ENCODE measurements around the gene NET1.
"Not testable (repeated sequence)": the region's sequence is repeated elsewhere in the genome, so short reads cannot be mapped to it uniquely, and the experiment has no call there.

Gene NET1

GRCh38 chr10:5376450-5376849, 35.9 kb upstream of the NET1 start:
- Histone ChIP-seq H3K36me3 (ENCODE audit: control insufficient read depth, insufficient read depth, low read length) (no peaks in the 10 kb centered on the region), H3K4me1 (ENCODE audit: control insufficient read depth, insufficient read depth, low read length) (peaks cover 2% of the 10 kb centered on the region; the same call in 1 of the 2 replicates), H3K27me3 (ENCODE audit: control insufficient read depth, insufficient read depth, low read length) (no peaks in the 10 kb centered on the region), H3K4me3 (ENCODE audit: low read length) (no peak overlapping the region), H3K9me3 (ENCODE audit: control insufficient read depth, insufficient read depth, low read length) (no peaks in the 10 kb centered on the region), H3K27ac (ENCODE audit: low read length) (no peak overlapping the region)
- no CpG with 5 or more reads among the region's 4 CpGs for WGBS (ENCODE audit: insufficient coverage, insufficient read length)
- DNase-seq (ENCODE audit: low read depth, low spot score), result no peak

- not testable (repeated sequence) for DNase-seq (ENCODE audit: low read depth, low spot score); H3K4me1 ChIP-seq (ENCODE audit: control insufficient read depth, insufficient read depth, low read length); H3K27ac ChIP-seq (ENCODE audit: low read length); H3K4me3 ChIP-seq (ENCODE audit: low read length); H3K9me3 ChIP-seq (ENCODE audit: control insufficient read depth, insufficient read depth, low read length); H3K27me3 ChIP-seq (ENCODE audit: control insufficient read depth, insufficient read depth, low read length); H3K36me3 ChIP-seq (ENCODE audit: control insufficient read depth, insufficient read depth, low read length)
- no CpG with 5 or more reads among the region's 5 CpGs for WGBS (ENCODE audit: insufficient coverage, insufficient read length)
These were observed 33.2 kb upstream of the NET1 start for GRCh38 chr10:5379202-5379601.

GRCh38 chr10:5380395-5380794, 32.0 kb upstream of the NET1 start:
- no CpG with 5 or more reads among the region's 12 CpGs for WGBS (ENCODE audit: insufficient coverage, insufficient read length)
- H3K4me1 ChIP-seq (ENCODE audit: control insufficient read depth, insufficient read depth, low read length); H3K4me3 ChIP-seq (ENCODE audit: low read length); H3K27ac ChIP-seq (ENCODE audit: low read length); DNase-seq (ENCODE audit: low read depth, low spot score); H3K9me3 ChIP-seq (ENCODE audit: control insufficient read depth, insufficient read depth, low read length); H3K27me3 ChIP-seq (ENCODE audit: control insufficient read depth, insufficient read depth, low read length); H3K36me3 ChIP-seq (ENCODE audit: control insufficient read depth, insufficient read depth, low read length): not testable (repeated sequence)

GRCh38 chr10:5381187-5381586, 31.2 kb upstream of the NET1 start:
- 100% methylated on average over 1 of the region's 2 CpGs for WGBS (ENCODE audit: insufficient coverage, insufficient read length)
- Histone ChIP-seq H3K9me3 (ENCODE audit: control insufficient read depth, insufficient read depth, low read length) (no peaks in the 10 kb centered on the region), H3K4me1 (ENCODE audit: control insufficient read depth, insufficient read depth, low read length) (no peaks in the 10 kb centered on the region), H3K27me3 (ENCODE audit: control insufficient read depth, insufficient read depth, low read length) (no peaks in the 10 kb centered on the region), H3K27ac (ENCODE audit: low read length) (no peak overlapping the region), H3K4me3 (ENCODE audit: low read length) (no peak overlapping the region), H3K36me3 (ENCODE audit: control insufficient read depth, insufficient read depth, low read length) (no peaks in the 10 kb centered on the region)
- DNase-seq (ENCODE audit: low read depth, low spot score), result no peak

- no peak overlapping the region for H3K4me3 ChIP-seq (ENCODE audit: low read length)
- no peaks in the 10 kb centered on the region for H3K27me3 ChIP-seq (ENCODE audit: control insufficient read depth, insufficient read depth, low read length)
- H3K9me3 ChIP-seq (ENCODE audit: control insufficient read depth, insufficient read depth, low read length), result no peaks in the 10 kb centered on the region
- H3K36me3 ChIP-seq (ENCODE audit: control insufficient read depth, insufficient read depth, low read length), result no peaks in the 10 kb centered on the region
- peak; percentile 37 for DNase-seq (ENCODE audit: low read depth, low spot score)
- H3K4me1 ChIP-seq (ENCODE audit: control insufficient read depth, insufficient read depth, low read length), result no peaks in the 10 kb centered on the region; the same call in 1 of the 2 replicates
- no CpG with 5 or more reads among the region's 2 CpGs for WGBS (ENCODE audit: insufficient coverage, insufficient read length)
- H3K27ac ChIP-seq (ENCODE audit: low read length), result no peak overlapping the region
These were observed 27.1 kb upstream of the NET1 start for GRCh38 chr10:5385224-5385623.

GRCh38 chr10:5387169-5387568, 25.2 kb upstream of the NET1 start:
- no peaks in the 10 kb centered on the region; the same call in 1 of the 2 replicates for H3K4me1 ChIP-seq (ENCODE audit: control insufficient read depth, insufficient read depth, low read length)
- no peaks in the 10 kb centered on the region for H3K36me3 ChIP-seq (ENCODE audit: control insufficient read depth, insufficient read depth, low read length)
- no peaks in the 10 kb centered on the region; the same call in 1 of the 2 replicates for H3K9me3 ChIP-seq (ENCODE audit: control insufficient read depth, insufficient read depth, low read length)
- H3K4me3 ChIP-seq (ENCODE audit: low read length), result no peak overlapping the region
- no peak for DNase-seq (ENCODE audit: low read depth, low spot score)
- no CpG with 5 or more reads among the region's 5 CpGs for WGBS (ENCODE audit: insufficient coverage, insufficient read length)
- H3K27ac ChIP-seq (ENCODE audit: low read length), result no peak overlapping the region
- no peaks in the 10 kb centered on the region for H3K27me3 ChIP-seq (ENCODE audit: control insufficient read depth, insufficient read depth, low read length)

- no CpG with 5 or more reads among the region's 1 CpG for WGBS (ENCODE audit: insufficient coverage, insufficient read length)
- no peaks in the 10 kb centered on the region for H3K27me3 ChIP-seq (ENCODE audit: control insufficient read depth, insufficient read depth, low read length)
These were observed 21.7 kb upstream of the NET1 start for GRCh38 chr10:5390607-5391205.

GRCh38 chr10:5391790-5392189, 20.6 kb upstream of the NET1 start:
- no peaks in the 10 kb centered on the region for H3K27me3 ChIP-seq (ENCODE audit: control insufficient read depth, insufficient read depth, low read length)
- no peaks in the 10 kb centered on the region; the same call in 1 of the 2 replicates for H3K4me1 ChIP-seq (ENCODE audit: control insufficient read depth, insufficient read depth, low read length)
- WGBS (ENCODE audit: insufficient coverage, insufficient read length), result no CpG with 5 or more reads among the region's 3 CpGs
- no peak for DNase-seq (ENCODE audit: low read depth, low spot score)
- no peaks in the 10 kb centered on the region; the same call in 1 of the 2 replicates for H3K9me3 ChIP-seq (ENCODE audit: control insufficient read depth, insufficient read depth, low read length)
- H3K4me3 ChIP-seq (ENCODE audit: low read length), result no peak overlapping the region
- no peak overlapping the region for H3K27ac ChIP-seq (ENCODE audit: low read length)
- no peaks in the 10 kb centered on the region; the same call in 1 of the 2 replicates for H3K36me3 ChIP-seq (ENCODE audit: control insufficient read depth, insufficient read depth, low read length)

More at GRCh38 chr10:5390607-5391205, 21.7 kb upstream of the NET1 start:
- no peaks in the 10 kb centered on the region; the same call in 1 of the 2 replicates for H3K4me1 ChIP-seq (ENCODE audit: control insufficient read depth, insufficient read depth, low read length)
- no peak for DNase-seq (ENCODE audit: low read depth, low spot score)
- no peaks in the 10 kb centered on the region; the same call in 1 of the 2 replicates for H3K36me3 ChIP-seq (ENCODE audit: control insufficient read depth, insufficient read depth, low read length)
- H3K4me3 ChIP-seq (ENCODE audit: low read length), result no peak overlapping the region
- H3K9me3 ChIP-seq (ENCODE audit: control insufficient read depth, insufficient read depth, low read length), result no peaks in the 10 kb centered on the region; the same call in 1 of the 2 replicates
- no peak overlapping the region for H3K27ac ChIP-seq (ENCODE audit: low read length)

GRCh38 chr10:5393529-5393928, 18.8 kb upstream of the NET1 start:
- H3K4me3 ChIP-seq (ENCODE audit: low read length), result no peak overlapping the region
- no peaks in the 10 kb centered on the region; the same call in 1 of the 2 replicates for H3K9me3 ChIP-seq (ENCODE audit: control insufficient read depth, insufficient read depth, low read length)
- DNase-seq (ENCODE audit: low read depth, low spot score), result no peak
- H3K27ac ChIP-seq (ENCODE audit: low read length), result no peak overlapping the region
- H3K27me3 ChIP-seq (ENCODE audit: control insufficient read depth, insufficient read depth, low read length), result no peaks in the 10 kb centered on the region
- H3K4me1 ChIP-seq (ENCODE audit: control insufficient read depth, insufficient read depth, low read length), result no peaks in the 10 kb centered on the region
- H3K36me3 ChIP-seq (ENCODE audit: control insufficient read depth, insufficient read depth, low read length), result no peaks in the 10 kb centered on the region; the same call in 1 of the 2 replicates
- WGBS (ENCODE audit: insufficient coverage, insufficient read length), result no CpG with 5 or more reads among the region's 14 CpGs

- no CpG with 5 or more reads among the region's 18 CpGs for WGBS (ENCODE audit: insufficient coverage, insufficient read length)
- H3K9me3 ChIP-seq (ENCODE audit: control insufficient read depth, insufficient read depth, low read length), result no peaks in the 10 kb centered on the region; the same call in 1 of the 2 replicates
These were observed 17.2 kb upstream of the NET1 start for GRCh38 chr10:5395168-5395567.

More at GRCh38 chr10:5395168-5395567, 17.2 kb upstream of the NET1 start:
- no peaks in the 10 kb centered on the region for H3K27me3 ChIP-seq (ENCODE audit: control insufficient read depth, insufficient read depth, low read length)
- no peak overlapping the region for H3K27ac ChIP-seq (ENCODE audit: low read length)
- DNase-seq (ENCODE audit: low read depth, low spot score), result no peak
- H3K36me3 ChIP-seq (ENCODE audit: control insufficient read depth, insufficient read depth, low read length), result no peaks in the 10 kb centered on the region; the same call in 1 of the 2 replicates
- no peaks in the 10 kb centered on the region for H3K4me1 ChIP-seq (ENCODE audit: control insufficient read depth, insufficient read depth, low read length)
- no peak overlapping the region for H3K4me3 ChIP-seq (ENCODE audit: low read length)
